Stomach (tissue), 9 donors: Measurements from ENCODE around the gene COA5. TPM values are rescaled to one million over a fixed set of nuclear protein-coding genes. Genes with fewer than 3 reads are reported as not detected.

Experiments
- DNase-seq, 2 donors: peaks; one replicate each; pipeline versions ENCODE4 v3.0.0 to v3.0.0-alpha.2; 2013 to 2019
- H3K27ac ChIP-seq, 5 donors: fragments of 200-600 bp in 4 of 5; sonication (generic) in 4 of 5; one replicate each; pipeline ENCODE4 v1.5.1; 2013 to 2019; ENCODE audit warnings: mild to moderate bottlenecking in 1 of 5, moderate library complexity in 1 of 5
- H3K27me3 ChIP-seq, 3 donors: fragments of 200-600 bp; sonication (generic); one replicate each; pipeline ENCODE4 v1.5.1; 2017 to 2019; ENCODE audit warnings: mixed run types in 1 of 3
- H3K36me3 ChIP-seq, 4 donors: fragments of 200-600 bp; sonication (generic); 1 replicate in 3 of 4; 2 replicates in 1 of 4; pipeline ENCODE4 v1.5.1; 2016 to 2019
- H3K4me1 ChIP-seq, 4 donors: fragments of 200-600 bp; sonication (generic); one replicate each; pipeline ENCODE4 v1.5.1; 2016 to 2019
- H3K4me3 ChIP-seq, 4 donors: fragments of 200-600 bp; sonication (generic) in 3 of 4; one replicate each; pipeline ENCODE4 v1.5.1; 2016 to 2019; ENCODE audit warnings: mild to moderate bottlenecking in 1 of 4
- H3K9me3 ChIP-seq, 4 donors: fragments of 200-600 bp; sonication (generic); one replicate each; pipeline ENCODE4 v1.5.1; 2016 to 2019
- EP300 ChIP-seq: sonication (generic); formaldehyde crosslinking; IDR thresholded peaks from one replicate; pipeline ENCODE4 v1.6.1; 2017; ENCODE audit warnings: antibody characterized with exemption
- POLR2A ChIP-seq, 4 donors: fragments of 450-650 bp; IDR thresholded peaks; one replicate each; pipeline ENCODE4 v1.6.1; 2016; ENCODE audit warnings: antibody characterized with exemption in 4 of 4, control low read depth in 2 of 4, mild to moderate bottlenecking in 1 of 4, moderate library complexity in 1 of 4
- POLR2AphosphoS5 ChIP-seq, 3 donors: sonication (generic); formaldehyde crosslinking; IDR thresholded peaks; one replicate each; pipeline ENCODE4 v1.6.1; 2016; ENCODE audit warnings: antibody characterized with exemption in 3 of 3
- WGBS, 5 donors: extraction: QIAGEN DNeasy Blood & Tissue Kit in 3 of 5; methylation state at CpG; one replicate each; pipeline versions ENCODE4 v1.1.5 to v1.1.7; 2013 to 2018; 5-methylcytosine and 5-hydroxymethylcytosine counted together
- intact Hi-C: fragments of 100-400 bp; cut with DNase I; formaldehyde crosslinking; loops from one replicate; pipeline ENCODE4 v1.15.1; 2023; ENCODE audit warnings: low total_unique reads
- polyA plus RNA-seq, 3 donors: library from polyadenylated mRNA; stranded (reverse); fragments of 200-250 nt; gene quantifications; one replicate each; pipeline ENCODE4 v1.2.3, GENCODE V29; 2013
- total RNA-seq, 5 donors: library from RNA; depleted of rRNA; stranded (reverse); fragments of >200 nt; gene quantifications; one replicate each; pipeline versions ENCODE4 v1.1.0 to v1.2.3, GENCODE V29; 2014 to 2016
- TF ChIP-seq, protein P1 (sequence below), 7 experiments: fragments of 450-650 bp in 4 of 7; fragments of 200-600 bp in 3 of 7; sonication (generic) in 3 of 7; IDR thresholded peaks; one replicate each; pipeline ENCODE4 v1.5.1; 2016 to 2019; ENCODE audit warnings: antibody characterized with exemption in 7 of 7, control low read depth in 2 of 7, mild to moderate bottlenecking in 1 of 7
- donor health status: healthy with polysubstance abuse.
- donor health status: Bipolar disorder and iron deficiency.
- donor health status: healthy.

COA5 gene
- total and polyA plus RNA-seq, 8 donors, result 1.2 to 60.6 (median 34.6) TPM

DNA sequence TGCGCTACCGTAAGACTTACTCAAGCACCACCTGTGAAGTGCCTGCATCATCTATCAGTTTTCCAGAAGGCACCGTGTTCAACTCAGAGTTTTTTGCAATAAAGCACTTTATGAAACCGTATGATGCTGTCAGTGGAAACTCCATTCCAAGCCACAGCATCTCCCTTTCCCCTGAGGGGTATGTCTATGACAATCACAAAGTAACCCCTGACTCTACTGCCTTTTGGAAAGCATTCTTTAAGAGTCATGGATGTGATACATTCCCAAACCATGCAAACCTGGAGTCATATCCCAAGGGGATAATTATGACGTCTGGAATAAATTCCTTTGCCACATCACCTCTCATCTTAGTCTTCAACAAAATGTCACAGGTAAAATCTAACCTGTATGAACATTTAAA, 39.3 kb upstream of the COA5 start:
- DNase-seq, result no peak
- H3K27ac ChIP-seq, result no peak overlapping the region
- 77 to 90% (median 84%) methylated on average over 5 of the region's 5 CpGs for WGBS, 5 donors
- H3K9me3 ChIP-seq, result no peaks in the 10 kb centered on the region
- intact Hi-C loops, result loop anchor here (5.0 kb wide), 1 partner anchor 190 kb away; no protein-coding TSS in a partner anchor
- H3K27me3 ChIP-seq, result no peaks in the 10 kb centered on the region
- no peak overlapping the region for H3K4me3 ChIP-seq
- H3K36me3 ChIP-seq, result peaks cover 8 to 44% (median 38%) of the 10 kb centered on the region in 4 donors
- peaks cover 0 to 9% (median 2%) of the 10 kb centered on the region in 4 donors for H3K4me1 ChIP-seq
- TF ChIP-seq EP300 (no peak), POLR2AphosphoS5 (IDR thresholded peaks at IDR 0.05) (no peak), POLR2A (IDR thresholded peaks at IDR 0.05) (no peak)
- TF ChIP-seq, protein P1, sequence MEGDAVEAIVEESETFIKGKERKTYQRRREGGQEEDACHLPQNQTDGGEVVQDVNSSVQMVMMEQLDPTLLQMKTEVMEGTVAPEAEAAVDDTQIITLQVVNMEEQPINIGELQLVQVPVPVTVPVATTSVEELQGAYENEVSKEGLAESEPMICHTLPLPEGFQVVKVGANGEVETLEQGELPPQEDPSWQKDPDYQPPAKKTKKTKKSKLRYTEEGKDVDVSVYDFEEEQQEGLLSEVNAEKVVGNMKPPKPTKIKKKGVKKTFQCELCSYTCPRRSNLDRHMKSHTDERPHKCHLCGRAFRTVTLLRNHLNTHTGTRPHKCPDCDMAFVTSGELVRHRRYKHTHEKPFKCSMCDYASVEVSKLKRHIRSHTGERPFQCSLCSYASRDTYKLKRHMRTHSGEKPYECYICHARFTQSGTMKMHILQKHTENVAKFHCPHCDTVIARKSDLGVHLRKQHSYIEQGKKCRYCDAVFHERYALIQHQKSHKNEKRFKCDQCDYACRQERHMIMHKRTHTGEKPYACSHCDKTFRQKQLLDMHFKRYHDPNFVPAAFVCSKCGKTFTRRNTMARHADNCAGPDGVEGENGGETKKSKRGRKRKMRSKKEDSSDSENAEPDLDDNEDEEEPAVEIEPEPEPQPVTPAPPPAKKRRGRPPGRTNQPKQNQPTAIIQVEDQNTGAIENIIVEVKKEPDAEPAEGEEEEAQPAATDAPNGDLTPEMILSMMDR (IDR thresholded peaks at IDR 0.05), result no peak

DNA sequence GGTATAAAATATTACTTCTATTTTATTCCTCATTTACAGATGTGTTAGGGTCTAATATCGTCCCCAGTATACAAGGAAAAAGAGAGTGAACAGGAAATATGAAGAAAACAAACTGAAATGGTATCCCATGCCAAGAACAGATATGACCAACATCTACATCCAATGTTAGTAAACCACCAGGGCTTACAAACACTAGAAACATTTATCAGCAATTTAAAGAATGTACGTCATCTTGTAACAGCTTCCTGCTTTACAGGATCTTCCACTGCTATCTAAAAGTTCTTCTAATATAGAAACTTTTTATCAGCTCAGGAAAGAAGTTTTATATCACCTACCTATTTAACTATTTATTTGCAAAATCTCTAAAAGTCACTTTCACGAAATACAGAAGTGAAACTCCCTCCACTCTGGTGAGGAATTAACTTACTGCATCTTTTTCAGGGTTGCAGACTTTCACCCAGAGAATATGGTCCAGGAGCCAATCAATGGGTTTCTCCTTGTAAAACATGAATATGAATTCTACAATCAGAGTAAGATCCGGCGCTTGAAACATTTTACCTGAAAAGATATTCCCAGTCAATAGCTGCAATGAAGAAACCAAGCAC, 35.3 kb upstream of the COA5 start:
- intact Hi-C loops, result no loop called here
- H3K4me1 ChIP-seq, result no peaks in the 10 kb centered on the region
- peaks cover 8 to 68% (median 65%) of the 10 kb centered on the region in 4 donors for H3K36me3 ChIP-seq
- H3K27me3 ChIP-seq, result no peaks in the 10 kb centered on the region
- 61 to 80% (median 67%) methylated on average over 5 of the region's 5 CpGs for WGBS, 5 donors
- no peak overlapping the region for H3K27ac ChIP-seq
- DNase-seq, result no peak
- no peaks in the 10 kb centered on the region for H3K9me3 ChIP-seq
- TF ChIP-seq POLR2A (IDR thresholded peaks at IDR 0.05), result no peak
- TF ChIP-seq POLR2AphosphoS5 (IDR thresholded peaks at IDR 0.05), result no peak
- no peak for TF ChIP-seq EP300
- TF ChIP-seq, protein P1 (IDR thresholded peaks at IDR 0.05), result no peak
- no peak overlapping the region for H3K4me3 ChIP-seq

DNA sequence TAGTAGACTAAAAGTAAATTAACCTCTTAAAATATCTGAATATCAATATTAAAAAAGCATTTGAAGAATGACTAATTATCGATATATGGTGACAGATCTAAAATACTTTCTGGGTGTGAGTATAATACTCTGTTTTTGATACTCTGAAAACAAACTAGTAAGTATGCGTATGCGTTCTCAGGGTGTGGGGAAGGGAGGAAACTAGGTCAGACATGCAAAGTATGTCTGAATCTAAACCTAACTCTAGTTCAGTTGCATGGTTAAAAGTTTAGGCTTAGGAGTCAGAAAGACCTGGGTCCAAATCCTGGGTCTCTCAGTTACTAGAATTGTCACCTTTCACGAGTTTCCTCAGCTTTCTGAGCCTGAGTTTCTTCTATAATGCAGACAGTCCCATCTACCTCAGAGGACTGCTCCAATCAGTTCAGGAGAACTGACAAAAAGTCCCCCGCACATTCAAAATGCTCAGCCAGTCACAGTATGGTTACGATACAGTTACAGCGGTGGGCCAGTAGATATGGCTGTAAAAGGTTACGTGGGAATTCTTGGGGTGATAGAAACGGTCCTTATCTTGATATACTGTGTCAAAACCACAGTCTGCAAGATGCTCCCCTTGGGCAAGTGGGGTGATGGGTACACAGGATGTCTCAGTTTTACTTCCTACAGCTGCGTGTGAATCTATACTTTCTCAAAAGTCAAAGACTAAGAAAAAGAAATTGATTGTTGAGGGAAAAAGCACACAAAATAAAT, 29.3 kb upstream of the COA5 start:
- peak in 1 of 2 donors; percentile 14 for DNase-seq
- intact Hi-C loops, result no loop called here
- Histone ChIP-seq H3K4me1 (no peaks in the 10 kb centered on the region), H3K27ac (no peak overlapping the region), H3K4me3 (no peak overlapping the region), H3K36me3 (peaks cover 10 to 90% (median 88%) of the 10 kb centered on the region in 4 donors), H3K27me3 (no peaks in the 10 kb centered on the region), H3K9me3 (no peaks in the 10 kb centered on the region)
- WGBS, 5 donors, result 74 to 81% (median 78%) methylated on average over 10 of the region's 10 CpGs
- no peak for TF ChIP-seq POLR2AphosphoS5 (IDR thresholded peaks at IDR 0.05)
- TF ChIP-seq, protein P1 (IDR thresholded peaks at IDR 0.05), result no peak
- TF ChIP-seq POLR2A (IDR thresholded peaks at IDR 0.05), result no peak
- no peak for TF ChIP-seq EP300

DNA sequence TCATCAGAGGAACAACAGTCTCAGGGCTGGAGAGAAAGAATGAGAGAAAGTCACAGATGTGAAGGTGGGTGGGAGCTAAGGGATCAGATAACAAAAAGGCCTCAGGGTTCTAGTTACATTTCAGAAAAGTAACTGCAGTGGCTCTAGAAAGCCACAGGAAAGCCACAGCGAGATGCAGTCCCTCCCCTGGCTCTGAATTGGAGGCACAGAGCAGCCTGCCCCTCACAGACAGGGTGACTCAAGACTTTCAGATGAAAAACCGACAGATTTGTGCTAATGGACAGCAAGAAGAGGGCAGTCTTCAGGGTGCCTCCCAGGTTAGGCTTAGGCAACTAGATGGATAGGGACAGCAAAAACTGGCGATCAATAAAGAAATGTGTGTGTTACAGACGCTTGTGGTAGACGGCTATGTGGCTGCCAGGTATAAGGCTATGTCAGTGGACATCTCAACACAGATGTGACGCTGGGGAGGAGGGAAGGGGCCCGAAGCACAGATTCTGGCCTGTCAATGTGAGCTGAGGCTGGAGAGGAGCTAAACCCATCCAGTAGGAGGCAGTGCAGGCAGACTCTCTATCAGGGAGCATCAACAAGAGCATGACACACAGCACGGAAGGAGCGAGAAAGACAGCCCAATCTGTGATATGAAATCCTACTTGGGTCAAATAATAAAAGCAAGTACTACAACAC, 26.2 kb upstream of the COA5 start:
- intact Hi-C loops, result no loop called here
- no peak overlapping the region for H3K27ac ChIP-seq
- no peaks in the 10 kb centered on the region for H3K4me1 ChIP-seq
- no peaks in the 10 kb centered on the region for H3K27me3 ChIP-seq
- H3K36me3 ChIP-seq, result peaks cover 25 to 97% (median 93%) of the 10 kb centered on the region in 4 donors
- peak in 1 of 2 donors; percentile 30 for DNase-seq
- no peak for TF ChIP-seq POLR2A (IDR thresholded peaks at IDR 0.05)
- TF ChIP-seq, protein P1 (IDR thresholded peaks at IDR 0.05), result peak in 1 of 7 experiments; percentile 8
- 75 to 82% (median 79%) methylated on average over 9 of the region's 9 CpGs for WGBS, 5 donors
- no peak overlapping the region for H3K4me3 ChIP-seq
- H3K9me3 ChIP-seq, result no peaks in the 10 kb centered on the region
